CD4-positive, alpha-beta T cell treated with Interleukin-12 subunit alpha and Interleukin-12 subunit beta, for 1 hour (primary cell): ENCODE data around the gene COA3.
"Not testable (repeated sequence)": the region's sequence is repeated elsewhere in the genome, so short reads cannot be mapped to it uniquely, and the experiment has no call there.

Experiments
- DNase-seq: peaks from one replicate; pipeline ENCODE4 v3.0.0-alpha.2; 2020

Gene COA3

GRCh38 chr17:42780851-42781638, 17.5 kb downstream of the COA3 start:
- no peak for DNase-seq

DNA sequence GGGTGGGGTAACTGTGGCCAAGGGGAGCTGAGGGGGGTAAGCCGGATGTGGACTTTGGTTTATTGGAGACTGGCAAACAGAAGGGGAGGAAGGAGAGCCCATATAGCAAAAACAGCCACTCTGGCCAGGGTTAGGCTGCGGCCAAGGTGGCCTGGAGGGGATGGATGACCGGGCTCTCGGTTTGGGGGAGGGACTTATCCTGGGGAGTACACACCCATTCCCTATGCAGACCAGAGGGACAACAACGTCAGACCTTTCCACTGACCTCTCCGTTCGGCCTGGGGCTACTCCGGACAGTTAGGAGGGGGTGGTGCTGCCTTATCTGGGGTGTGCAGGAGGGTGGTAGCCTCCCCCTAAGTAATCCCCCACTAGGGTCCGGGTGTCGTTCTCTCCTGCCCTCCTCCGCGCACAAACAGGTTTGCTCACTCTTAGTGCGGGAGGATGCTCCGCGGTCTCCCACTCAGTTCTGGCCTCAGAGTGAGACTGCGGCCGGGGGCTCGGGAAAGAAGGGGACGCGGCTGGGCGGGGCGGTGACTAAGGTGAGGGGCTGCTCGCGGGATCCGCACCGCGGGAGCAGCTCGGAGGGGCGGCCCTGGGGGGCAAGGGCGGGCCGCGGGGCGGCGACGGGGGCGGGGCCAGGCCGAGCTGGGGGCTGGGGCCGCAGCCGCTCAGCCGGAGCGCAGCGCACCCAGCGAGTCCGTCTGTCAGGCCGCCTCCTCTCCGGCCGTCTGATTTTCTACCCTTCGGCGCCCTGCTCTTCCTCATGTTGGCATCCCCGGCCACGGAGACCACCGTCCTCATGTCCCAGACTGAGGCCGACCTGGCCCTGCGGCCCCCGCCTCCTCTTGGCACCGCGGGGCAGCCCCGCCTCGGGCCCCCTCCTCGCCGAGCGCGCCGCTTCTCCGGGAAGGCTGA, 18.3 kb downstream of the COA3 start, which contains the start of gene WNK4:
Gene WNK4, plus strand, starts transcription at position 675 of the 915 bp plus-strand sequence. Its CDS starts 89 bp downstream, at position 764.
- no peak for DNase-seq

DNA sequence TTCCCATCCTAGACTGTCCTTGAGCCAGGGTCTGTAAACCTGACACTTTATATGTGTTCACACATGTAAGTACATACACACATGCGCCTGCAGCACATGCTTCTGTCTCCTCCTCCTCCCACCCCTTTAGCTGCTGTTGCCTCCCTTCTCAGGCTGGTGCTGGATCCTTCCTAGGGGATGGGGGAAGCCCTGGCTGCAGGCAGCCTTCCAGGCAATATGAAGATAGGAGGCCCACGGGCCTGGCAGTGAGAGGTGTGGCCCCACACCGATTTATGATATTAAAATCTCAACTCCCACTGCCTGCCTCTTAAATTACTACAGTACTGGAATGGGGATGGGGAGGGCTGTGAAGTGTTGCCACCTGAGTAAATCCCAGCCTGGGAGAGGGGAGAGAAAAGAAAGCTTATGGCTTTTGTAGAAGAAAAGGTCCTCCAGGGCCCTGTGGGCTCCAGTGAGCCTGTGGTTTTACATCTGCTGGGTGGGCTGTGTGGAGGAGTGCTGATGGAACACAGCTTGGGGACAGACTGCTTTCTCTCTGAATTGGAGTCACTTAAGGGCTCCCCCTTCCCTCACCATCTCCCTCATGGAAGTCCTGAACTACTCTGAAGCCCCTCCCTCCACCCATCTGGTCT, 19.1 kb downstream of the COA3 start:
- no peak for DNase-seq

DNA sequence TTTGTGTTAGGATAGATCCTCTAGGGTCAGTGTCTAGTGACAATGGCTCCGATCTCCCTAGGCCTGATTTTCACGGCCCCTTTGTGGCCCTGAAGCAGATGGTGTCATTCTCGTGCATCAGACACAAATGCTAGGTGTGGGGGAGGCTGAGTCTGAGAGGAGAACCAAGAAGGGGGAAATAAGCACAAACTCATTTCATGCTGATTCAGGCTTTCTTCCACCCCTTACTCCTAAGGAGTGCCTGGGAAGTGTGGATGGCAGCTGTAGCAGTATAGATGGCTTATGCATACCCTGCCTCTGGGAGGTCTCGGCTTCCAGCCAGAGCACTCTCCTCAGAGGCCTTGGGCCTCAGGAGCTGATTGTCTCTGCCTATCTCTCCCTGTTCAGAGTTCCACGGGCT, 19.9 kb downstream of the COA3 start:
- DNase-seq: no peak

- no peak for DNase-seq
Measured at GRCh38 chr17:42775534-42776098, 22.9 kb downstream of the COA3 start.

GRCh38 chr17:42774066-42774745, 24.3 kb downstream of the COA3 start:
- no peak for DNase-seq

DNA sequence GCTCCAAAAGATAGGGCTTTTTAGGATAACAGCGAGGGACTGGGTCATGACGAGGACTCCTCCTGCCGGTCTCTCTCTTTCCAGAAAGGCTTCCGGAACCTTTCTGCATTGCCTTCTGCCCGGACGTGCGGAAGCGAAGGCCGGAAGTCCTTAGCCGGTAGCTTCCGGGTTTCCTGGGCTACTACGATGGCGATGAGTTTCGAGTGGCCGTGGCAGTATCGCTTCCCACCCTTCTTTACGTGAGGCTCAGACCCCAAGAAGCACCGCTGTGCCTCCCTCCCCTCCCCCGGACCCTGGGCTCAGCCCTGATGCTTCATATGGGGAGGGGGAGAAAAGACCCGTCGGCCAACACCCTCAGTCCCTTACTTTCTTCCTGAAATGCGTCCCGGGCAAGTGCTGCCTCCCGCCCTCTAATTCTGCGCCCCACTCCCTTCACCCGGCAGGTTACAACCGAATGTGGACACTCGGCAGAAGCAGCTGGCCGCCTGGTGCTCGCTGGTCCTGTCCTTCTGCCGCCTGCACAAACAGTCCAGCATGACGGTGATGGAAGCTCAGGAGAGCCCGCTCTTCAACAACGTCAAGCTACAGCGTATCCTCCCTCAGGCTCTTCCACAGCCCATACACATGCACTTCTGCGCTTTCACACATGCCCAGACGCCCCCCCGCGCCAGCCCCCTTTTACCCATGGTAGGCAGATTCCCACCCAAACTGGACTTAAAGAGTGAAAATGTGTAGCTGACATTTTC, 25.0 kb downstream of the COA3 start, which contains the start of gene VPS25:
Gene VPS25, plus strand, starts transcription at position 160 of the 746 bp plus-strand sequence. Its CDS starts 27 bp downstream, at position 187.
- DNase-seq: peak; percentile 84

GRCh38 chr17:42772945-42773289, 25.6 kb downstream of the COA3 start:
- DNase-seq: no peak

GRCh38 chr17:42769964-42770363, 28.5 kb downstream of the COA3 start:
- not testable (repeated sequence) for DNase-seq

GRCh38 chr17:42768006-42768405, 30.5 kb downstream of the COA3 start:
- DNase-seq: not testable (repeated sequence)

DNA sequence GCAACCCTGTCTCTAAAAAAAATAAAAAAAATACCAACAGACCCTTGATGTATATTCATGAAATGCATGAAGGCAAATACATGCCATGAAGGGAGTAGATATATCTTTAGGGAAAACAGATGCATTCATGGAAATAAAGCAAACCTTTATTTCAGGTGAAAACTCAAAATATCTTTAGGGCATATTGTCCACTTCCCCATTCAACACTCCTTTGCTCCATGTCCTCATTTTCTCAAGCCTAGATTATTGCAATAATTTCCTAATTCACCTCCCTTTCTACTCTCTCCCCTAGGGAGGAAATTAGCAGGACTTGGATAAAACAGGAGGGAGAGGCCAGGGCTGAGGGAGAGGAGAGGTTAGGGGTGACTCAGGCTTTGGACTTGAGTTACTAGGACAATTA, 31.0 kb downstream of the COA3 start:
- no peak for DNase-seq

GRCh38 chr17:42766124-42766523, 32.4 kb downstream of the COA3 start:
- DNase-seq: no peak

DNA sequence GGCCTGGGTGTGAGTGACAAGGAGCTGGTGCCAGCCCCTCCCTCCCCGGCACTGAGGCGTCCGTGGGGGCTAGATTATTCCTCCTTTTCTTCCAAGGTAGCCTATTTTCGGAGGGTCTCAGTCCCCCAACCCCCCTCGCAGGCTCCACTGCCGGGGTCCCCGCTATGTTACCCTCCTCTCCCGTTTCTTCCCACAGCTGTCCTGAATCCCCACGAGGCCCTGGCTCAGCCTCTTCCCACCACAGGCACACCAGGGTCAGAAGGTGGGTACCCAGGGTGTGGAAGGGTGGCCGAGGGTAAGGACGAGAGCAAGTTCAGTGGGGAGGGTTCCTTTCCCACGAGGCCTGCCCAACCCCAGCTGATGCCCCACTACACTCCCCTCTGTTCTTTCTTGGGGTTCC, 36.9 kb downstream of the COA3 start:
- no peak for DNase-seq

DNA sequence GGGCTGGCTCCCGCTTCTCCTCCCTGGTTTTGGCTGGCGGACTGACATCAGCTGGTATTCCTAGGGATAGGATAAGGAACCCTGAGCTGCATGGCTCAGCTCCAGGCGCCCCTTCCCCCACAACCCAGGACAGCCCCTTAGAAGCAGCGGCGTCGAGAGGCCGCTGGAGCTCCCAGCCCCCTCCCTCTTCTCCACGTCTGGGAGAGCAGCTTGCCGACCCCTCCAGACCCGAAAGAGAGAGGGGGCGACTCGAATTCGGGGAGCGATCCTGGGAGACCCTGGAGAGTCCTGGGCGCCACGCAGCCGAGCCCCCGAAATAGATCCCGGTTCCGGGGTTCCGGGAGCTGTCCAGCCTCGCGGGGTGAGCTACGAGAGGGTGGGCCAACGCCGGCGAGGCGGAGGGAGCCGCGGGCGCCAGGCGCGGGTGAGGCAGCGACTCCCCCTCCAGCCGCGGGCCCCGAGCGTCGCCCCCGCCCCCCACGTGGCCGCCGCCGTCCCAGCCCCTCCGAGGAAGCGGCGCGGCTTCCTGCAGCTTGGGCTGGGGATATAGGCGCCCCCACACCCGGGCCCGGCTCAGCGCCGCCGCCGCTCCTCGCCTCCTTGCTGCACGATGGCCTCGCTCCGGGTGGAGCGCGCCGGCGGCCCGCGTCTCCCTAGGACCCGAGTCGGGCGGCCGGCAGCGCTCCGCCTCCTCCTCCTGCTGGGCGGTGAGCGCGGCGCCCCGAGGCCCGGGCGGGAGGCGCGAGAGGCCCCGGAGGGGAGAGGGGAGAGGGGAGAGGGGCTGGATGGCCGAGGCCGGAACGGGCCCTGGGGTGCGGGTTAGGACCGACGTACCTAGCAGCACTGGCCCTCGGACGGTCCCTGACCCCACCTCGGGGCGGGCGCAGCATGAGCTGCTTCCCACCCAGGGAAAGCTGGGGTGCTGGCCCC, 37.6 kb downstream of the COA3 start, which contains the start of gene RAMP2:
Gene RAMP2, plus strand, starts transcription at position 576 of the 930 bp plus-strand sequence. Its CDS starts 35 bp downstream, at position 611.
- peak; percentile 13 for DNase-seq

GRCh38 chr17:42759982-42760651, 38.4 kb downstream of the COA3 start:
- no peak for DNase-seq

DNA sequence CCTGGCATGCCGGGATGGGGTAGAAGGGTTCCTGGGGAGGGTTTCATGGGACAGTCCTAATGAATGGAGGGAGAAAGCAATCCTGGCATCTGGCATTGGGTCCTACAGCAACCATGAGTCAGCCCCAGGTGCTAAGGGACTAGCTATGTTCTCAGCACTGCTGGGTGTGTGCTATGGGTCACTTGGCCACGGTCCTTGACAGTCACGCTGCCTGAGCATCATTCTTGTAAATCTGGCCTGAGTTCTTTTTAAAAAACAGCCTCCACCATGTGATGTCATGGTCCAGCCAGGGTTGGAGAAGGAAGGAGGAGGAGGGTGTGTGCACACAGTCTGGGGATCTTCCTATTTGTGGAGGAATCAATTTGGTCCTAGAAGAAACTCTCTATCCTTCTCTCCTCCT, 43.7 kb downstream of the COA3 start:
- no peak for DNase-seq

GRCh38 chr17:42751628-42752027, 46.9 kb downstream of the COA3 start:
- no peak for DNase-seq

GRCh38 chr17:42750739-42751344, 47.7 kb downstream of the COA3 start:
- DNase-seq: no peak
